Ovary (tissue), 3 donors: Measurements from ENCODE around the gene KRT10.
"Not testable (repeated sequence)": the region's sequence is repeated elsewhere in the genome, so short reads cannot be mapped to it uniquely, and the experiment has no call there.

Experiments
- CTCF ChIP-seq, 3 donors: fragments of 450-650 bp in 2 of 3; fragments of 200-600 bp in 1 of 3; IDR thresholded peaks; one replicate each; pipeline versions ENCODE4 v1.5.1 to v1.8.0; 2016 to 2022; ENCODE audit warnings: antibody characterized with exemption in 3 of 3, mild to moderate bottlenecking in 1 of 3
- POLR2A ChIP-seq: fragments of 450-650 bp; IDR thresholded peaks from one replicate; pipeline ENCODE4 v1.6.1; 2017; ENCODE audit warnings: antibody characterized with exemption, mild to moderate bottlenecking, moderate library complexity
- donor health status: DM: no; HTN: no; CAD: no.

- not testable (repeated sequence) for TF ChIP-seq POLR2A; CTCF (IDR thresholded peaks at IDR 0.05)
Measured at GRCh38 chr17:40814657-40815056, 7.8 kb downstream of the KRT10 start.
